ENCODE measurements around the gene RFTN1.

RFTN1 gene

GRCh38 chr3:16279010-16279801, 234.3 kb downstream of the RFTN1 start:
- Histone ChIP-seq H4K20me1 (ENCODE audit: insufficient read depth, low read length, poor library complexity, severe bottlenecking) (no peaks in the 10 kb centered on the region), H3K4me2 (ENCODE audit: low read depth, low read length, poor library complexity, severe bottlenecking) (no peak overlapping the region), H3K4me1 (ENCODE audit: insufficient read depth, low read length, poor library complexity, severe bottlenecking) (no peaks in the 10 kb centered on the region), H3K27me3 (ENCODE audit: insufficient read depth, low read length, poor library complexity, severe bottlenecking) (no peaks in the 10 kb centered on the region), H3K79me2 (ENCODE audit: insufficient read depth, low read length) (no peaks in the 10 kb centered on the region), H3K9me2 (replicated peaks; ENCODE audit: low read depth, low read length) (no peaks in the 10 kb centered on the region), H3K9me3 (ENCODE audit: insufficient read depth, low read depth, low read length) (no peaks in the 10 kb centered on the region), H2AFZ (ENCODE audit: low read length) (no peak overlapping the region), H3F3A (ENCODE audit: low read depth) (no peaks in the 10 kb centered on the region), H3K36me3 (ENCODE audit: insufficient read depth, low read length) (peaks cover 8% of the 10 kb centered on the region; the same call in 1 of the 2 replicates), H3K9ac (ENCODE audit: low read depth, low read length, poor library complexity, severe bottlenecking) (no peak overlapping the region), H3K4me3 (ENCODE audit: low read length, poor library complexity, severe bottlenecking) (no peak overlapping the region)
- no peak for TF ChIP-seq CTCF (conservative IDR thresholded peaks at IDR 0.05; ENCODE audit: low read length)
- no peak for TF ChIP-seq EZH2phosphoT487 (IDR thresholded peaks at IDR 0.05; ENCODE audit: borderline replicate concordance)

GRCh38 chr3:16277471-16277870, 236.0 kb downstream of the RFTN1 start:
- H2AFZ ChIP-seq (ENCODE audit: low read length), result no peak overlapping the region
- H3K4me1 ChIP-seq (ENCODE audit: insufficient read depth, low read length, poor library complexity, severe bottlenecking), result no peaks in the 10 kb centered on the region
- TF ChIP-seq EZH2phosphoT487 (IDR thresholded peaks at IDR 0.05; ENCODE audit: borderline replicate concordance) (no peak), CTCF (conservative IDR thresholded peaks at IDR 0.05; ENCODE audit: low read length) (no peak)
- H3K9me3 ChIP-seq (ENCODE audit: insufficient read depth, low read depth, low read length), result no peaks in the 10 kb centered on the region
- no peaks in the 10 kb centered on the region for H3K79me2 ChIP-seq (ENCODE audit: insufficient read depth, low read length)
- peaks cover 12% of the 10 kb centered on the region; the same call in 1 of the 2 replicates for H3K36me3 ChIP-seq (ENCODE audit: insufficient read depth, low read length)
- H4K20me1 ChIP-seq (ENCODE audit: insufficient read depth, low read length, poor library complexity, severe bottlenecking), result no peaks in the 10 kb centered on the region
- H3K4me3 ChIP-seq (ENCODE audit: low read length, poor library complexity, severe bottlenecking), result no peak overlapping the region
- no peaks in the 10 kb centered on the region for H3F3A ChIP-seq (ENCODE audit: low read depth)
- no peak overlapping the region for H3K4me2 ChIP-seq (ENCODE audit: low read depth, low read length, poor library complexity, severe bottlenecking)
- H3K9me2 ChIP-seq (replicated peaks; ENCODE audit: low read depth, low read length), result no peaks in the 10 kb centered on the region
- no peak overlapping the region for H3K9ac ChIP-seq (ENCODE audit: low read depth, low read length, poor library complexity, severe bottlenecking)
- H3K27me3 ChIP-seq (ENCODE audit: insufficient read depth, low read length, poor library complexity, severe bottlenecking), result no peaks in the 10 kb centered on the region

- no peaks in the 10 kb centered on the region for H4K20me1 ChIP-seq (ENCODE audit: insufficient read depth, low read length, poor library complexity, severe bottlenecking)
- H3K36me3 ChIP-seq (ENCODE audit: insufficient read depth, low read length), result peaks cover 25% of the 10 kb centered on the region; the same call in 1 of the 2 replicates
- peaks cover 8% of the 10 kb centered on the region for H3K79me2 ChIP-seq (ENCODE audit: insufficient read depth, low read length)
- H3F3A ChIP-seq (ENCODE audit: low read depth), result no peaks in the 10 kb centered on the region
- no peak overlapping the region for H2AFZ ChIP-seq (ENCODE audit: low read length)
- no peaks in the 10 kb centered on the region for H3K9me3 ChIP-seq (ENCODE audit: insufficient read depth, low read depth, low read length)
- no peaks in the 10 kb centered on the region for H3K9me2 ChIP-seq (replicated peaks; ENCODE audit: low read depth, low read length)
- H3K9ac ChIP-seq (ENCODE audit: low read depth, low read length, poor library complexity, severe bottlenecking), result no peak overlapping the region
- no peaks in the 10 kb centered on the region for H3K27me3 ChIP-seq (ENCODE audit: insufficient read depth, low read length, poor library complexity, severe bottlenecking)
- no peak overlapping the region for H3K4me2 ChIP-seq (ENCODE audit: low read depth, low read length, poor library complexity, severe bottlenecking)
- H3K4me3 ChIP-seq (ENCODE audit: low read length, poor library complexity, severe bottlenecking), result no peak overlapping the region
- TF ChIP-seq EZH2phosphoT487 (IDR thresholded peaks at IDR 0.05; ENCODE audit: borderline replicate concordance), result no peak
- no peak for TF ChIP-seq CTCF (conservative IDR thresholded peaks at IDR 0.05; ENCODE audit: low read length)
- H3K4me1 ChIP-seq (ENCODE audit: insufficient read depth, low read length, poor library complexity, severe bottlenecking), result peaks cover 4% of the 10 kb centered on the region
These were observed 239.6 kb downstream of the RFTN1 start for GRCh38 chr3:16273867-16274266.

All from Loucy (cell line).